DOHH2 (cell line): ENCODE results near the gene CD59.

Experiments
- H3F3A ChIP-seq: fragments of 200-600 bp; sonication (generic), shearing (Covaris generic); 2 replicates; pipeline ENCODE4 v1.6.0; 2016; ENCODE audit warnings: antibody characterized with exemption, mild to moderate bottlenecking; ENCODE audit not compliant: control insufficient read depth, insufficient read depth
- H3K27ac ChIP-seq: fragments of 200-600 bp; sonication (generic); 2 replicates; pipeline ENCODE4 v1.5.1; 2014; ENCODE audit warnings: low read depth, mild to moderate bottlenecking, low read length, moderate library complexity
- H3K27me3 ChIP-seq: fragments of 200-600 bp; sonication (generic); 2 replicates; pipeline ENCODE4 v1.6.1; 2014; ENCODE audit warnings: mild to moderate bottlenecking, low read length, mixed read lengths; ENCODE audit not compliant: control insufficient read depth
- H3K36me3 ChIP-seq: fragments of 200-600 bp; sonication (generic); 2 replicates; pipeline ENCODE4 v1.6.1; 2014; ENCODE audit warnings: mild to moderate bottlenecking, low read length, moderate library complexity, mixed read lengths; ENCODE audit not compliant: control insufficient read depth
- H3K4me1 ChIP-seq: fragments of 200-600 bp; sonication (generic); 2 replicates; pipeline ENCODE4 v1.6.1; 2014; ENCODE audit warnings: mild to moderate bottlenecking, low read length, mixed read lengths; ENCODE audit not compliant: control insufficient read depth
- H3K4me2 ChIP-seq: fragments of 200-600 bp; sonication (generic); 2 replicates; pipeline ENCODE4 v1.6.0; 2014; ENCODE audit warnings: mild to moderate bottlenecking, low read length, moderate library complexity
- H3K4me3 ChIP-seq: fragments of 200-600 bp; sonication (generic); 2 replicates; pipeline ENCODE4 v1.5.1; 2014; ENCODE audit warnings: mild to moderate bottlenecking, low read length, mixed read lengths
- H3K79me2 ChIP-seq: fragments of 200-600 bp; sonication (generic); 2 replicates; pipeline ENCODE4 v1.6.1; 2014; ENCODE audit warnings: mild to moderate bottlenecking, low read length, mixed read lengths; ENCODE audit not compliant: control insufficient read depth
- H3K9me2 ChIP-seq: fragments of 200-600 bp; sonication (generic); replicated peaks from 2 replicates; pipeline ENCODE4 v1.6.1; 2014; ENCODE audit warnings: mild to moderate bottlenecking, low read length, mixed read lengths; ENCODE audit not compliant: control insufficient read depth
- H3K9me3 ChIP-seq: fragments of 200-600 bp; sonication (generic); 2 replicates; pipeline ENCODE4 v1.6.1; 2014; ENCODE audit warnings: antibody characterized with exemption, low read length, mixed read lengths; ENCODE audit not compliant: control insufficient read depth, insufficient read depth
- H4K20me1 ChIP-seq: fragments of 200-600 bp; sonication (generic); 2 replicates; pipeline ENCODE4 v1.6.0; 2014; ENCODE audit warnings: low read depth, mild to moderate bottlenecking, antibody characterized with exemption, low read length, moderate library complexity; ENCODE audit not compliant: control insufficient read depth, insufficient read depth
- CTCF ChIP-seq: fragments of 200-600 bp; sonication (generic); IDR thresholded peaks from one replicate; pipeline ENCODE4 v1.5.1; 2014; ENCODE audit warnings: antibody characterized with exemption, mild to moderate bottlenecking, low read depth, low read length; ENCODE audit not compliant: poor library complexity, severe bottlenecking
- EZH2phosphoT487 ChIP-seq: fragments of 200-600 bp; sonication (generic); IDR thresholded peaks from 2 replicates; pipeline ENCODE4 v1.6.1; 2017; ENCODE audit warnings: borderline replicate concordance, mild to moderate bottlenecking, antibody characterized with exemption, low read length, moderate library complexity, mixed read lengths

The CD59 gene

GRCh38 chr11:33713856-33714398 lies 22.3 kb downstream of the CD59 start:
- H3K36me3 ChIP-seq = peaks cover 9% of the 10 kb centered on the region
- H3K4me3 ChIP-seq = no peak overlapping the region
- no peaks in the 10 kb centered on the region for H3K9me2 ChIP-seq
- no peaks in the 10 kb centered on the region for H4K20me1 ChIP-seq
- H3K27ac ChIP-seq = no peak overlapping the region
- no peaks in the 10 kb centered on the region for H3K79me2 ChIP-seq
- no peak overlapping the region for H3K4me2 ChIP-seq
- H3K4me1 ChIP-seq = no peaks in the 10 kb centered on the region
- TF ChIP-seq CTCF = no peak
- TF ChIP-seq EZH2phosphoT487 = no peak
- H3K9me3 ChIP-seq = no peaks in the 10 kb centered on the region
- H3K27me3 ChIP-seq = no peaks in the 10 kb centered on the region
- no peaks in the 10 kb centered on the region for H3F3A ChIP-seq

- Histone ChIP-seq H3K4me1 (no peaks in the 10 kb centered on the region), H3K4me3 (no peak overlapping the region), H3K36me3 (peaks cover 9% of the 10 kb centered on the region), H3K79me2 (no peaks in the 10 kb centered on the region), H3K27ac (no peak overlapping the region), H3K9me2 (no peaks in the 10 kb centered on the region), H3K4me2 (no peak overlapping the region), H3F3A (no peaks in the 10 kb centered on the region), H4K20me1 (no peaks in the 10 kb centered on the region), H3K27me3 (no peaks in the 10 kb centered on the region), H3K9me3 (no peaks in the 10 kb centered on the region)
- TF ChIP-seq EZH2phosphoT487 (no peak), CTCF (no peak)
Observed at GRCh38 chr11:33713151-33713855, 22.9 kb downstream of the CD59 start.

GRCh38 chr11:33712436-33712835 lies 23.8 kb downstream of the CD59 start:
- Histone ChIP-seq H3K79me2 (no peaks in the 10 kb centered on the region), H3F3A (no peaks in the 10 kb centered on the region), H3K36me3 (peaks cover 9% of the 10 kb centered on the region), H3K4me3 (no peak overlapping the region), H3K27ac (no peak overlapping the region), H4K20me1 (no peaks in the 10 kb centered on the region), H3K9me3 (no peaks in the 10 kb centered on the region), H3K4me1 (no peaks in the 10 kb centered on the region), H3K27me3 (no peaks in the 10 kb centered on the region), H3K9me2 (no peaks in the 10 kb centered on the region), H3K4me2 (no peak overlapping the region)
- TF ChIP-seq CTCF (no peak), EZH2phosphoT487 (no peak)
